GM12872 (cell line): ENCODE results near the gene ZBED6.

Experiments used
- CTCF ChIP-seq: IDR thresholded peaks from 3 replicates; pipeline ENCODE4 v1.5.1; 2011; ENCODE audit warnings: low read depth, mild to moderate bottlenecking, low read length, moderate library complexity; ENCODE audit not compliant: insufficient read depth

ZBED6 gene

DNA sequence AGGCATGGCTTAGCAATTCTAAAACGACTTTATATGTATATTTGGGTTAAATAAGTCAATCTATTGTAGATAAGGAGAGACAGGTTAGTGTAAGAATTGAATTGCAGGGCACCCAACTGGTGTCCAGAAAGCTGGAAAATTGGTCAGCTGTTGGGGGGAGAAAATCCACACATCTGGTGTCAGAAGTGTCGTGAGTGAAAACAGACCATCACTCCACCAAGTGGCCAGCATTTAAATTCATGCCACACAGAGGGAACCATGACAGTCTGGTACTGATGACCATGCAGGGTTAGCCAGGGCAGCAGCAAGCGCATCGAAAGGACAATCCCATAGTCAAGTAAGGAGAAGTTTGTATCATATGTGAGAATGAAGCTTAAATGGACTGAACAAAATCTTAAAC, 18.8 kb upstream of the ZBED6 start:
- TF ChIP-seq CTCF = peak; percentile 39; the same call in 1 of the 3 replicates

GRCh38 chr1:203777596-203777995, 17.8 kb upstream of the ZBED6 start:
- TF ChIP-seq CTCF = no peak

DNA sequence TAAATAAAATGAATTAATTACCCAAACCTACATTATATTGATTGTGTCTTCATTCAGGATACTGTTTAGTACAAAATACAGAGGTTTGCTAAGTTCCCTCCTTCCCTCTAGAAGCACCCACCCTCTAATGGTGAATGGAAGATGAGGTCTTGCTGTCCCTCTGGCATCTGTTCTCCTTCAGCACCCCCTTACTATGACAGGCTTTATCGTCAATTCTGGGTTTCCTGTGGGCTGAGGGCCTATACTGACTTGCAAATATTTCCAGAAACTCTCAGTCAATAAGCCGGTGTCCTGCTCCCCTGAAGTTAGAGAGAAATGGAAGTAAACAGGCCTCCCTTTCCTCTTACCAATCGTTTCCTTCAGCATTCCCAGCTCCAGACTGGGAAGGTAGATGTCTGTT, 17.3 kb upstream of the ZBED6 start:
- no peak for TF ChIP-seq CTCF

GRCh38 chr1:203778789-203779188, 16.6 kb upstream of the ZBED6 start:
- no peak for TF ChIP-seq CTCF

DNA sequence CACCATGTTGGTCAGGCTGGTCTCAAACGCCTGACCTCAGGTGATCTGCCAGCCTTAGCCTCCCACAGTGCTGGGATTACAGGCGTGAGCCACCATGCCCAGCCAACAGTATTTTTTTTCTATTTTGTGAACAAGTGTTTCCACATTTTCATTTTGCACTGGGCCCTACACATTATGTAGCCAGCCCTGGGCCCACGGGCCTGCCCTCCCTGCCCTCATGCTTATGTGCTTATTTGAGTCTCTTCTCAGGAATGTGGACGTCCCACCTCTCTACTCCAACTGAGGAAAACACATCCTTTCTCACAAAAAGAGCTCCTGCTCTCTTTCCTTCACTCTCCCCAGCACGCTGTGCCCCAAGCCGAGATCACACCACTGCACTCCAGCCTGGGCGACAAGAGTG, 13.5 kb upstream of the ZBED6 start:
- TF ChIP-seq CTCF = no peak

- no peak for TF ChIP-seq CTCF
Measured at GRCh38 chr1:203789966-203790365, 5.5 kb upstream of the ZBED6 start.

- TF ChIP-seq CTCF = no peak
Measured at GRCh38 chr1:203791498-203791897, 3.9 kb upstream of the ZBED6 start.

GRCh38 chr1:203792486-203792885, 2.9 kb upstream of the ZBED6 start:
- TF ChIP-seq CTCF = no peak
